Measurements from ENCODE around the gene UNC13C.

The UNC13C gene

GRCh38 chr15:54131410-54131809 lies 153.2 kb downstream of the UNC13C start:
- DNase-seq = no peak

GRCh38 chr15:54149115-54149531 lies 170.9 kb downstream of the UNC13C start:
- no peak for DNase-seq

- DNase-seq = no peak
Measured at GRCh38 chr15:54150255-54150654, 172.0 kb downstream of the UNC13C start.

- DNase-seq = no peak
Measured at GRCh38 chr15:54159012-54159411, 180.8 kb downstream of the UNC13C start.

- no peak for DNase-seq
Measured at GRCh38 chr15:54187325-54187724, 209.1 kb downstream of the UNC13C start.

- DNase-seq = no peak
Measured at GRCh38 chr15:54197995-54198394, 219.8 kb downstream of the UNC13C start.

GRCh38 chr15:54206586-54207321 lies 228.5 kb downstream of the UNC13C start:
- DNase-seq = no peak

GRCh38 chr15:54208786-54209185 lies 230.5 kb downstream of the UNC13C start:
- DNase-seq = no peak

- no peak for DNase-seq
Measured at GRCh38 chr15:54212635-54213034, 234.4 kb downstream of the UNC13C start.

- no peak for DNase-seq
Measured at GRCh38 chr15:54226455-54226854, 248.2 kb downstream of the UNC13C start.

GRCh38 chr15:54227569-54227968 lies 249.3 kb downstream of the UNC13C start:
- DNase-seq = no peak

- no peak for DNase-seq
Measured at GRCh38 chr15:54250326-54250725, 272.1 kb downstream of the UNC13C start.

GRCh38 chr15:54256190-54256589 lies 277.9 kb downstream of the UNC13C start:
- DNase-seq = no peak

GRCh38 chr15:54273928-54274327 lies 295.7 kb downstream of the UNC13C start:
- no peak for DNase-seq

GRCh38 chr15:54277834-54278233 lies 299.6 kb downstream of the UNC13C start:
- DNase-seq = no peak

GRCh38 chr15:54280726-54281125 lies 302.5 kb downstream of the UNC13C start:
- no peak for DNase-seq

- DNase-seq = no peak
Measured at GRCh38 chr15:54282228-54282836, 304.1 kb downstream of the UNC13C start.

- DNase-seq = no peak
Measured at GRCh38 chr15:54288049-54288448, 309.8 kb downstream of the UNC13C start.

GRCh38 chr15:54289590-54290136 lies 311.4 kb downstream of the UNC13C start:
- DNase-seq = no peak

- DNase-seq = no peak
Measured at GRCh38 chr15:54298396-54298795, 320.2 kb downstream of the UNC13C start.

- DNase-seq = no peak
Measured at GRCh38 chr15:54304321-54304720, 326.1 kb downstream of the UNC13C start.

GRCh38 chr15:54305138-54305537 lies 326.9 kb downstream of the UNC13C start:
- no peak for DNase-seq

GRCh38 chr15:54307252-54307902 lies 329.1 kb downstream of the UNC13C start:
- DNase-seq = no peak

- no peak for DNase-seq
Measured at GRCh38 chr15:54307926-54308325, 329.7 kb downstream of the UNC13C start.

Measured in activated CD8-positive, alpha-beta memory T cell treated with anti-CD3 and anti-CD28 coated beads, Interleukin-2, amount 50 U/mL, for 48 hours (primary cell).